GM21390 (cell line): ENCODE data around the gene DDX23.
A peak's percentile ranks its signal among the peaks of the same experiment; 100 is the strongest.
"Not testable (repeated sequence)": the region's sequence is repeated elsewhere in the genome, so short reads cannot be mapped to it uniquely, and the experiment has no call there.

Experiments
- ATAC-seq: cut with Tn5 transposase; IDR thresholded peaks from one replicate; pipeline ENCODE4 v1.9.1; 2021; ENCODE audit not compliant: unreplicated experiment

The DDX23 gene

DNA sequence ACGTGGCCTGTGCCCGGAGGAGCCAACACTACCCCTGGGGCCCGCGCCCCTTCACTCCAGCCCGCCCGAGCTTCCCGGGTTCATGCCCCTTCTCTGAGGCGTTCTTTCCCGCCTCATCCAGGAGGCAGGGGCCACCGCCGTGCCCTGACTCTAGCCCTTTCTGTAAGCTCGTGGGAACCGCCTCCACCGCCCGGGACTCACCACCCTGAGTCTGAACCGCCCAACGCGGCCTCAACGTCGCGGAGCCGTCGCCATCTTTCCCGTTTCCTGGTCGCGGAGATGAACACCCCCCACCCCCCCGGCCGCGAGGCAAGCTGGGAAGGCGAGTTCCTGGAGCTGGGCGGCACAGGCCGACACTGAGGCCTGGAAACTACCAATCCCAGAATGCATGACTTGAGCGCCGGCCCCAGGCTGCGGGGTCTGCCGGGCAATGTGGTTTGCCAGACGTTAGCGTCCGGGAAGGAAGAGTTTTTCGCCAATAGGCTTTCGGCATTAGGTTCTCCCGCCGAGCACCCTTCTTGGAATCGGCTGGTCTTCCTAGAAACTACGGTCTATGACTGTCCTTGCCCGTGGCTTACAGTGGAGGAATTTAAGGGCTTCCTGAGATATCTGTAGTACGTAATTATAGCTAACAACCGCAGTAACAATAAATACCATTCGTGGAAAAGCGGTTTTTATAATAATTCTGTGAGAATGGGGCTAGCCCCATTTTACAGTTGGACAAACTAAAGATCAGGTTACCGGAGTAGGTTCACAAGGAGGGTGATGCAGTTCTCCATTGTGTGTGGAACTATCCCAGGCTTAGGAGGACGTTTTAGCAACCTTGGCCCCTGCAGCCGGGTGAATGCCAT lies at the start of gene DDX23:
DDX23 (minus strand) TSS at position 281 of the 851 bp plus-strand sequence. CDS start 6,381 bp downstream, outside the sequence.
- ATAC-seq = peak; percentile 89

DNA sequence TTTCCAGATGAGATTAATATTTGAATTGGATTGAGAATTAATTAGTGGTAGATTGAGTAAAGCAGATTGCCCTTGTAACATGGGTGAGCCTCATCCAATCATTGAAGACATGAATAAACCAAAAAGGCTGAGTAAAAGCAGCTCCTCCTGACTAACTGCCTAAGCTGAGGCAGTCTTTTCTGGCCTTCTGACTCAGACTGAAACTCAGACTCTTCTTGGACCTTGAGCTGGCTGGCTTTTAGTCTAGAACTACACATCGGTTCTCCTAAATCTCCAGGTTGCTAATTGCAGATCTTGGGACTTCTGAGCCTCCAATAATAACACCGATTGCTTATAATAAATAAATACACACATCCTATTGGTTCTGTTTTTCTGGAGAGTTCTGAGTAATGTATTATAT lies 49.3 kb upstream of the DDX23 start:
- ATAC-seq = peak; percentile 70

DNA sequence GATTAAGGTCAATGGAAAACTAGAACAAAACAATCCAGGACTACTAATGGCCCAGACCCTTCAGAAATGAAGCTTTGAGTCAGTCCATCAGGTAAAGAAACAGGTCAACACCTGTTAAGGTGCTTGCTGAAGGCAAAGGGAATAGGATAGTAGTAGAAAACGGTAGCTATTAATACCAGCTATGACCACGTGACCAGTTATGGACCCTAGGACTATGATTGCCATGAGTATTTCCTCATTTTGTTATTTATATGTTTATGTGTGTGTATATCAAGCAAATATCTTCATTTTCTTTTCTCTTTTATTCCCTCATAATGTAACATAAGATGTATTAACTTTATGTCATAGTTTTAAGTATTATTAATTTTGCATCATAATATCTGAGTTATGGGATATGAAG lies 47.7 kb upstream of the DDX23 start:
- ATAC-seq = no peak

DNA sequence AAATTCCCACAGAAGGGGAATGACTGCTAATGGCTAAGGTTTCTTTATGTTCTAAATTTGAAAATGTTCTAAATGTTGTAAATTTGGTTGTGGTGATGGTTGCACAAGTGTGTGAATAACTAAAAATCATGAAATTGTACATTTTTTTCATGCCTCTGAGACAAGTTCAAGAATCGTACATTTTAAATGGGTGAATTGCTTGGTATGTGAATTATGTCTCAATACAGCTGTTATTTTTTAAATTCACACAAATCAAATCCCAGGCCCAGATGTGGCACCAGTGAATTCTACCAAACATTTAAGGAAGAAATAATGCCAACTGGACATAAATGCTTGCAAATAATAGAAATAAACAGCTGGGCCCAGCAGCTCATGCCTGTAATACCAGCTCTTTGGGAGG lies 42.3 kb upstream of the DDX23 start:
- no peak for ATAC-seq

DNA sequence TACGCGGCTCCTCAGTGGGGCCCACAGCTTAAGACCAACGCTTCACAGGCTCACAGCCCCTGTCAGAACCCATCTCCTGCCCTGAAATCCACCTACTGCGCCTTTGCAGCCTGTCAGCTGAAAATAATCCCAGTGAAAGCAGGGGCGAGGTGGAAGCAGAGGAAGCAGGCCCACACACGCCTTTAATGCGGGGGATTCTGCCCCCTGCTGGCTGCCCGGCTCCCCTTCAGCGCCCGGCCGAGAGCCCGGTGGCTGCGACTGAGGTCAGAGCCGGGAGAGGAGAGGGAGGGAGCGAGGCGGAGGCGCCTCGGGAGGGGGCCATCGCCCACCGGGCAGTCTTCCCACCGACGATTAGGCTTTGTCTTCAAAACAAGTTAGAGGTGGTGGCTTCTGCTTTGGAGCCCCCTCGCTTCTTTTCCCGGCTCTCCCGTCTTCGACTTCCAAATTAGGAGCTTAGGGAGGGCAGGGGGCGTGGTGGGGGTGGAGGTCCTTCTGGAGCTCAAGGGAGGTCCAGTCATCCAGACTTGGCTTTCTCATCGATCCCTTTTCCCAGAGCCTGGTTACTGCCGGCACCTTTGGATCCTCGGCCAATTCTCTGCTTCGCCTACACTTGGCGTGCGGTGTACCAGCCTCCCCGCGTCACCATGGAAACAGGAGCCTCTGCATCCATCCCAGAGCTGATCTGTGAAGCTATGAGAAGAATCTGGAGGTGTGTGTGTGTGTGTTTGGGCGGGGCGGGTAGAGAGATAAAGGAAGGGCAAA lies 38.9 kb upstream of the DDX23 start:
- ATAC-seq = no peak

DNA sequence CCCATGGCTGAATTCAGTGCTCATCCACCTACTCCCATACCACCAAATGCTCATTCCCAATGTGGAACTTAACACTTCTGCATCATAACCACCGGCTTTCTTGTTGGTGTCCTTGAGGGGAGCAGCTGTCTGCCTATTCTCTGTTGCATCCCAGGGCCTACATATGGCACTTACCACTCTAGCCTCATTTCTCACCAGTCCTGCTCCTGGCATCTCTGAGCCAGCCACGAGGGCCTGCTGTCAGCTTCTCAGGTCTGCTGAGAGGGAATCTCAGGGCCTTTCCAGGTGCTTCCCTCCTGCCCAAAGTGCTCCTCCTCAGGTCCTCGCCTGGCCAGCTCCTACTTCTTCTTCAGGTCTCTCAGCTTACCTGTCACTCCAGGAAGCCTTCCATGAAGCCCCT lies 37.7 kb upstream of the DDX23 start:
- no peak for ATAC-seq

DNA sequence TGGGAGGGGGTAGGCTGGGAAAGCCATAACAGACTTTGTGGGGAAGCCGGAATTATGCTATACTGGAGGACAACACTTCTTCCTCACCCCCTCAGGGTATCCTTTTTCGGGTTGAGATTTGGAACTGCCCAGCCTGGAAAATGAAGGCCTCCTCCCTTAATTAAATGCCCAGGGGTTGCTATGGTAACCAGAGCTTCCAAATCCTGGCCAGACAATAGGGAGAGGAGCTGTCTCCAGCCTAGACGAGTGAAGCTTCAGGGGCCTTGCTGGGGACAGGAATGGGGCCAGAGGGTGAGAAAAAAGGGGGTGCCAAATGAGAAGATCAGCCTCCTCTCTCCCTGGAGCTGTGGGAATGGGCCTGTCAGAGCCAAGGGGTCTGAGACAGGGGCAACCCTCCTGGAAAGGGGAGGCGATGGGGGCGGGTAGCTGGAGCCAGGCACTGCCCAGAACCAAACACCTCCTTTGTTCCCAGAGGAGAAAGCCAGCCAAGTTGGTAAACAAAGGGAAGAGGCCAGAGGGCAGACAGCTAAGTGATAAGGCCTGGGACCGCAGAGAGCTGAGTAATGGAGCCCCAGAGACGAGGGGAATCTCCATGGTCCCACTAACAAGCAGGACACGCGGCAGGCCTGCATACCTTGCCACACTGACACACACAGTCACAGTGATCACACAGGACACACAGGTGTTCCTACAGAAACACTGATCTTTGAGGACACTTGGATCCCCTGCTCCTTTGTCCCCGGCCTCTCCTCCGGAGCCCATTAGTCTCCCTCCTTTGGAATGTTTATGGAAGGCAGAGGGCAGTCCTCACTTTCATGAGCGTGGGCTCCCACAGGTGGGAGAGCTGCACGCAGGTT lies 31.6 kb upstream of the DDX23 start:
- ATAC-seq = no peak

DNA sequence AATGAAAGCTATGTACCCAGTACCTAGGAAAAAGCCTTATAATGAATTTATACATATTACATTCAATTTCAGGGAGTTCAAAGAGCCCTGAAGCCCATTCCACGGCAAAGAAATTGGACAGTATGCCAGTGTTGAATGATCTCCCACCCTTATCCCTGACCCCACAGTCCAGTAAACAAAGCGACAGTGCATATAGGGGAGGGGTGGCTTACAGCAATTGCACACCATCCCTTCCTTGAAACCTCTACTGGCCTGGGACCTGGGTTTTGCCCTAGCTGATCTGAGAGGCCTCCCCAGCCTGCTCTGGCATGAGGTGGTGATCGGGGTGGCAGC lies 31.0 kb upstream of the DDX23 start:
- ATAC-seq = no peak

DNA sequence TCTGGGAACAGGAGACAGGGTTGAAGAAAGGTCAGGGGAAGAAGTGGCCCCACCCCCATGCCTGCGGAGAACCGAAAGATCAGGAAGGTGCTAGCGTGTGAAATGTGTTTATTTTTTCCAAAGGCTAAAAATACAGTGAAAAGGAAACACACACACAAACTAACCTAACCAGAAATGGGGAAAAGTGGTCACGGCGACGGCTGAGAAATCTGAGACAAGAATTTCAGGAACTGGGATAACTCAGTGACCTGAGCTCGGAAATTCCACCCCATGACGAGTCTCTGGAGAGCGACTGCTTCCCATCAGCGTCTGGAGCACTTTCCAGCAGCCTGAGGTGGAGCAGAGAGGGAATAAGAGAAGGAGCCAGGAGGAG lies 30.3 kb upstream of the DDX23 start:
- ATAC-seq = no peak

DNA sequence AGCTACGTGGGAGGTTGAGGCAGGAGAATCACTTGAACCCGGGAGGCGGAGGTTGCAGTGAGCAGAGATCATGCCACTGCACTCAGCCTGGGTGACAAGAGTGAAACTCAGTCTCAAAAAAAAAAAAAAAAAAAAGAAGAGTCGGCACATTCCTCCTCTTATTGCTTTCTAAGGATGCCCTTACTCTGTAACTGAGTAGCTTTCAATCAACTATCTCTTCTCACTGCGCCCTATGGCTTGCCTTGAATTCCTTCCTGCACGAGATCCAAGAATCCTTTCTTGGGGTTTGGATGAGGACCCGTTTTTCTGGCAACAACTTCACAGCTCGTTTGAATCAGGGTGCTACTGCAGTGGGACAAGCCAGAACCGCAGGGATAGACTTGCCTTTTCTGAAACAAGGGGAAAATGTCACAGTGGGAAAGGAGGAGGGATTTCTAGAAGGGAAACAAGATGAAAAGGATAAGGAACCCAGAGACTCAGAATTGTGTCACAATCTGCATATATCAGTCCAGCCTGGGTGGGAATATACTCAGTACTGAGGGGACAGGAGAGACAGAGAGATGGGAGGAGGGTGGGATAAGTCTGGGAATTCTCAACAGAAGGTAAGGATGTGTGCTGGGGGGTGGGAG lies 29.8 kb upstream of the DDX23 start:
- ATAC-seq = no peak

DNA sequence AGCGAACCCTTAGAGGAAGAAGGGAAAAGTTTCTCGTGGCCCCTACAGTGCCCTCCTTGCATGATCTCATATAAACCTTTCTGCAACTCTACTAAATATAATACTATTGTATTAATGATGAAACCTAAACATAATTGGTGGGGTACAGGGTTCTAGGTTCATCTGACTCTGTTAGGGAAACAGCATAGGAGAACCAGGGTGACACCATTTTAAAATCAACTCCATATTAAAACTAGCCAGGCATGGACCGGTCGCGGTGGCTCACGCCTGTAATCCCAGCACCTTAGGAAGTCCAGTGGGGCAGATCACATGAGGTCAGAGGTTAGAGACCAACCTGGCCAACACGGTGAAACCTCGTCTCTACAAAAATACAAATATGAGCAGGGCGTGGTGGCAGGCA lies 28.7 kb upstream of the DDX23 start:
- ATAC-seq = no peak

DNA sequence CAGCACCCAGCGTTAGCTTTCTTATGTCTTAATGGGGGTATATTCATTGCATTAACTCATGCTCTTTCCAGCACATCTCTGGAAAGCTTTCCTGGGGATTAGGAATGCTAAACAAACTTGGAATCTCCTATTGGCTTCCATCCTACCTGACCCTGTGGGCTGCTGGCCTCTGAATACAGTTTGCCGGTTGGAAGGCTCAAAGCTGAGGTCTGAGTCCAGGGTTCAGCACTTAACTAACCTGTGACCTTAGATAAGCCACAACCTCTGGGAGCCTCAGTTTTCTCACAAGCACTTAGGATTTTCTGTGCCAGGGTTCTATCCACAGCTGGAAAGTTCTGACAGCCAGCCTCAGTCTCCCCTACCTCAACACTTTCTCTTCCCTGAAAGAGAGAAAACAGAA lies 26.6 kb upstream of the DDX23 start:
- no peak for ATAC-seq

DNA sequence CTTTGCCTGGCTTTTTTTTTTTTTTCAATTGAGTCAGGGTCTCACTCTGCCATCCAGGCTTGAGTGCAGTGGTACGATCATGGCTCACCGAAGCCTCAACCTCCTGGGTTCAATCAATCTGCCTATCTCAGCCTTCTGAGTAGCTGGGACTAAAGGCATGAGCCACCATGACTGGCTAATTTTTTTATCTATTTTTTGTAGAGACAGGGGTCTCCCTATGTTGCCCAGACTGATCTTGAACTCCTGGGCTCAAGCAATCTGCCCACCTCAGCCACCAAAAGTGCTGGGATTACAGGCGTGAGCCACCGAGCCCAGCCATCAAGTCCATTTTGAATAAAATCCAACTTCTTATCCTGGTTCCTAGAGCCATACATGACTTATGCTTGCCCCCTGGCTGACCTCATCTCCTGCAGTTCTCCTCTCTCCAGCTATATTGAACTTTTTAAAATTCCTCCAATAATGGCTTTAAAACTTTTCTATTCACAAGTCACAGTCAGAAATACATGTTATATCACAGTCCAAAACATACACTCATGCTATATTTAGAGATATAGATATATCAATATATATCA lies 24.1 kb upstream of the DDX23 start:
- no peak for ATAC-seq

DNA sequence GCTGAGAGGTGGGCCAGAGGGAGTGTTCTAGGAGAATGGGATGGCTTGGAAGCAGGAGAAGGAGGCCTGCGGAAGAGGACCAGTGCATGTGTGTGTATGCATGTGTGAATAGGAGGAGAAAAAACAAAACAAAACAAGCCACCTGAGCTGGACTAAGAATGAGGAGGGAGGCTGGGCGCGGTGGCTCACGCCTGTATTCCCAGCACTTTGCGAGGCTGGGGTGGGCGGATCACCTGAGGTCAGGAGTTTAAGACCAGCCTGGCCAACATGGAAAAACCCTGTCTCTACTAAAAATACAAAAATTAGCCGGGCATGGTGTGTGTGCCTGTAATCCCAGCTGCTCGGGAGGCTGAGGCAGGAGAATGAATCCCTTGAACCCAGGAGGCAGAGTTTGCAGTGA lies 21.6 kb upstream of the DDX23 start:
- ATAC-seq = not testable (repeated sequence)

DNA sequence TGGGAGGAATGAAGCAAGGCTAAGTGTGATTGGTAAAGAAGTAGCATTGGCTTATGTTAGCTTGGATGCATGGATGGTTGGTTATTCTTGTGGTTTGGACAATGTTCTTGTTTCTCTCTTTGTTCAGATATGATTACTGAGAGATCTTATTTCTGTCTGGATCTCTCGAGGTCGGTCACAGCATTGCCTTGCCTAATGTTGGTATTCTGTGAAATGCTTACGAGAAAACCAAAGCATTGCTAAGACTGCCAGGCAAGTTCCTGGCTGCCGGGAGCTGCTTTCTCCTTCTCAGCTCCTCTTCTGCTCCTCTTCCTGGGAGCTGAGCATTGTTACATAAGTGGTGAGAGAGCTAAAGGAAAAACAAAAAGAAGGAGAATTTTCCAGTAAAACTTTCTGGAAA lies 21.1 kb upstream of the DDX23 start:
- no peak for ATAC-seq

DNA sequence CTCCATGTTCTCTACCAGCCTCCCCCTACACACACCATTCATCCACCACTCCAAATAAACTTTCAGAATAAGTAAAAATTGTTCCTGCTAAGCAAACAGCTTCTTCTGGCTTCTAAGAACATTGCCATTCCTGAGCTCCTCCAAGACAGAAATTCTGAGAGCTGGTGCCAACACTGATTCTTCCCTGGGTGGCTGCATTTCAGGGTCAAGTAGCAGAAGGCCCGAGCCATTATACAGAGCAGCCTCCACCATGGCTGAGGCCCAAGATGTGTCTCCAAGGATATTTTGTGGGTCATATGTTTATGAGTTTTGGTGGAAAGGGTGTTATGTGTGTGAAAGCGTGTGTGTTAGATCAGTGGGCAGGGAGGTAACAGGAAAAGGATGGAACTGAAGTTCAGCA lies 17.2 kb upstream of the DDX23 start:
- ATAC-seq = no peak

DNA sequence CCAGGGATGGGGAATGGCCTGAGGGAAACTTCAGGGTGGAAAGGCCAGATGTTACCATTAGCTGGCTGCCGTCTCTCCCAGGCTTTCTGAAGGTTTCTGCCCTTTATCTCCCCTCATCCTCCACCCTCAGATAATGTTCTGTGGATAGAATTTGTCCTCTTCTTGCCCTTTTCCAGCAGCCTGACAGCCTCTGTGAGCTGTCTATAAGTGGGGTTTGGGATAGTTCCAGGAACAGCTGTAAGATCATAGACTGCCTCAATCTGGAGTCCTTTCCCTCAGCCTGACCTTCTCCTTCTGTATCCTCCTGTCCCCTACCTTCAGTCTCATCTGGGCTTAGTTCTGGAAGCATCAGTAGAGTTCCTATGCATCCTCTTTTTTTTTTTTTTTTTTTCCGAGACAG lies 16.5 kb upstream of the DDX23 start:
- no peak for ATAC-seq

DNA sequence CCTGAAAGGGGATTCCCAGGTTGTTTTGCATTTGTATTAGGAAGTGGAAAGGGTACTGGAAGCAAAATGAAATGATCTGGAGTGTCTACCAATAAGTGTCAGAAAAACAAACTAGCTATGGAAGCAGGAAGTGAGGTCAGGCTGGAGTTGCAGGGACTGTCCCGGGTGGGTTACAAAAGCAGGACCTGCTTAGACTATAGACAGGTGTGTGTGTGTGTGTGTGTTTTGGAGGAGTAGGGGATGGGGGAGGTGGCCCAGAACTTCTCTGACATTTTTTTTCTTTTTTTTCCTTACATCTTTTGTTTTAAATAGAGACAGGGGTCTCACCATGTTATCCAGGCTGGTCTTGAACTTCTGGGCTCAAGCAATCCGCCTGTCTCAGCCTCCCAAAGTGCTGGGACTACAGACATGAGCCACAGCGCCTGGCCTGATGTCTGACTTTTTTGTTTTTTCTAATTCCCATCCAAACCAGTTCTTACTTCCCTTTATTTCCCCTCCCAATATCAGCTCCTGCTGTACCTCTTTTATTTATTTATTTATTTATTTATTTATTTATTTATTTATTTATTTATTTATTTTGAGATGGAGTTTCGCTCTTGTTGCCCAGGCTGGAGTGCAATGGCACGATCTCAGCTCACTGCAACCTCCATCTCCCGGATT lies 14.2 kb upstream of the DDX23 start:
- peak; percentile 49 for ATAC-seq

DNA sequence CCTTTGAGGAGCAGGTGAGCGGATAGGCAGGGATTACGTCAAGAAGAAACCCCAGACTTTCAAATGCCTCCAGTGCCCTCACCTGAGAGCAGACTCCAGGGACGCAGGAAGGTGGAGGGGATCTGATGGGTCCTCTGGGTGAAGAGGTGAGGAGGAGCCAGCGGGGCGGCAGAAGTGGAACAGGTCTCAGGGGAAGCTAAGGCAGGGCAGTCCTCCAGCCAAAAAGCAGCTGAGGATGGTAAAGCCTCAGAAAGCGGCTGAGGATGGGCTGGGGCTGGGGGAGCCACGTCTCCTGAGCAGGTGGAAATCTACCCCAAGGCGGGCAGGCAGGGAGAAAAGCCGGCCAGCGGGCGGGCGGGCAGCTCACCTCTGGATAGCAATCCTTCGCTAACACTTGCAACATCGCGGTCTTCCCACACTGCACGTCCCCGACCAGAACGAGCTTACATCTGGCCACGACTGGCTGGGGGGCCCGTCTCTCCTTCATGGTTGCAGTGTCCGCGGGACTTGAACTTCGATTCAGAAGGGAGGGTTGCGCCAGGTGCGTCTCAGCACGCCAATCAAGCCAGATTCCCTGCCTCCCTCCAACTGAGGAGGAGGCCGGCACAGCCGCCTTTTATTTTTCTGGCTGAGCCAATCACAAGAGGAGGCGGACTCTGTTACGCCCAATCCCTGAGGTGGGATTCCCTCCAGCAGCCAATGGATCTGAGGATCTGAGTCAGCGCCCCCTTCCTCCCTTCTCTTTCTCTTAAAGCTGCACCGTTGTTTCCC lies 13.5 kb upstream of the DDX23 start, which contains the start of gene RND1:
RND1 (minus strand) TSS at position 590 of the 771 bp plus-strand sequence; CDS start at position 487, 103 bp downstream.
- peak; percentile 93 for ATAC-seq
